Neuron (in vitro differentiated cells): ENCODE data around the gene GRK2.
"Not testable (repeated sequence)": the region's sequence is repeated elsewhere in the genome, so short reads cannot be mapped to it uniquely, and the experiment has no call there.

Experiments used
- H2AFZ ChIP-seq: one replicate; pipeline ENCODE4 v1.6.1; 2013; ENCODE audit warnings: low read depth, mild to moderate bottlenecking, inconsistent platforms, low read length, moderate library complexity
- H3K27me3 ChIP-seq: one replicate; pipeline ENCODE4 v1.6.1; 2013; ENCODE audit warnings: low read length; ENCODE audit not compliant: insufficient read depth
- H3K36me3 ChIP-seq: one replicate; pipeline ENCODE4 v1.6.1; 2013; ENCODE audit warnings: low read length; ENCODE audit not compliant: insufficient read depth
- H3K4me1 ChIP-seq: one replicate; pipeline ENCODE4 v1.6.1; 2013; ENCODE audit warnings: low read length; ENCODE audit not compliant: insufficient read depth
- H3K4me3 ChIP-seq: 2 replicates; pipeline ENCODE4 v1.5.1; 2013; ENCODE audit warnings: mild to moderate bottlenecking, low read length, moderate library complexity
- H3K9me3 ChIP-seq: one replicate; pipeline ENCODE4 v1.6.1; 2013; ENCODE audit warnings: low read length

GRK2 gene

DNA sequence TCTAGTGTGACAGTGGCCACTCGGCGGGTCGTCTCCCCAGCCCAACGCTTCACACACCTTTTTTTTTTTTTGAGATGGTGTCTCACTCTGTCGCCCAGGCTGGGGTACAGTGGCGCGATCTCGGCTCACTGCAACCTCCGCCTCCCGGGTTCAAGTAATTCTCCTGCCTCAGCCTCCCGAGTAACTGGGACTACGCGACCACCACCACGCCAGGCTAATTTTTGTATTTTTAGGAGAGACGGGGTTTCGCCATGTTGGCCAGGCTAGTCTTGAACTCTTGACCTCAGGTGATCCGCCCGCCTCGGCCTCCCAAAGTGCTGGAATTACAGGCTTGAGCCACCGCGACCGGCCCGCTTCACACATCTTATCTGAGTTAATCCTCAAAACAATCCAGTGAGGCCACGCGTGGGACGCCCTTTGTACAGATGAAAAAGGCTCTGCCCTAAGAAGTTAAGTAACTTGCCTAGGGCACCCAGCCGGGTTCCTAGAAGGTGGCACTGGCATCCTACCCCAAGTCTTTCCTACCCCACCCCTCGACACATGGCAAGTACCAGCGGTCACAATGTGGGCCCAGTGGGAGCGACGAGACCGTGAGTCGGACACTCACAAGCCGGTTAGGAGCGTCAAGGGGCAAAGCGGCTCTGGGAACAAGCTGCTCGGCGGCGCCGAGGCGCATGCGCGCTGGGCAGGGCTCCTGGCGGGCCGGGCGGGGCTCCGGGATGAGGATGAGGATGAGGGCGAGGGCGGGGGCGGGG is 5.2 kb upstream of the GRK2 start:
- not testable (repeated sequence) for H3K9me3 ChIP-seq, H3K36me3 ChIP-seq, H3K27me3 ChIP-seq, H2AFZ ChIP-seq, H3K4me1 ChIP-seq
- peak overlapping the region; percentile 46 for H3K4me3 ChIP-seq

GRCh38 chr11:67261640-67261945 is 4.7 kb upstream of the GRK2 start:
- Histone ChIP-seq H3K36me3 (peaks cover 4% of the 10 kb centered on the region), H3K27me3 (no peaks in the 10 kb centered on the region), H3K9me3 (no peaks in the 10 kb centered on the region), H2AFZ (no peak overlapping the region), H3K4me1 (peaks cover 6% of the 10 kb centered on the region), H3K4me3 (peak overlapping the region; percentile 46)

GRCh38 chr11:67261946-67262681 is 4.2 kb upstream of the GRK2 start:
- Histone ChIP-seq H3K4me1 (peaks cover 7% of the 10 kb centered on the region), H3K27me3 (no peaks in the 10 kb centered on the region), H3K36me3 (no peaks in the 10 kb centered on the region), H3K4me3 (peak overlapping the region; percentile 46), H3K9me3 (no peaks in the 10 kb centered on the region), H2AFZ (no peak overlapping the region)

DNA sequence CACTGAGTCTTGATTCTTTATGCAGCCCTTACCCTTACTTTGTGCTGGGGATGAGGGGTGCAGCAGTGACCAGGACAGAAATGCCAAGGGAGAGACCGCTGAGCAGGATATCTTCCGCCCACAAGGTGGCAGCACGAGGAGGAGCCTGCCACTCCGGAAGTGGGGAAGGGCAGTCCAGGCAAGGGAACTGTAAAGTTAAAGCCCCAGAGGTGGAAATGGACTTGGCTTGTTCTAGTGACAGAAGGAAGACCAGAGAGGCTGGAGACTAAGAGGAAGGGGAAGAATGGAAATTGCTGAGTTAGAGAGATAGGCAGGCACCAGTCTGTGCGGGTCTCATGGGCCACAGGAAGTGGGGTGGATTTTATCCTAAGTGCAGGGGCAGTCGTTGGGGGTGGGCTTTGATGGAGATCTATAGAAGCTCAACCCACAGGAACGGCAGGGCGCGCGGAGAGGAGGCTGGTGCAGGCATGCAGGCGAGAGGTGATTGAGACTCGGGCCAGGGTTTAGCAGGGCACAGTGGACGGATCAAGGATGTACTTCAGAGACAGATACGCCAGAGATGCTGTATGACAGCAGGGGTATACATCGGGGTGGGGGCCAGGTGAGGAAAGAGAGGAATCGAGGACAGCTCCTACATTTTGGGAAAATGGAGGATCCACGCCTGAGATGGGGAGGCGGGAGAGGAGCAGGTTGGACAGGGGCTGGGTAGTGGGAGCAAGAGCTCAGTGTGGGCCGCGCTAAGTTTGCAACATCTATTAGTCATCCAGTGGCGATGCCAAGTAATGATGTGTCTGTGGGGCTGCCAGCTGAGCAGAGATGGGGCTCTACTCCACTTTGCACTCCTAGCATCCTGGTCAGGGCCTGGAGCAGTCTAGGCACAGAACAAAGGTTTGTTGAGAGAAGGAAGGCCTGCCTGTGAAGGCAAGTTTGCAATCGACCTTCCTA is 3.3 kb upstream of the GRK2 start:
- no peak overlapping the region for H3K4me3 ChIP-seq
- peaks cover 16% of the 10 kb centered on the region for H3K4me1 ChIP-seq
- H3K9me3 ChIP-seq = no peaks in the 10 kb centered on the region
- H3K27me3 ChIP-seq = no peaks in the 10 kb centered on the region
- H2AFZ ChIP-seq = peak overlapping the region; percentile 37
- H3K36me3 ChIP-seq = peaks cover 2% of the 10 kb centered on the region

- Histone ChIP-seq H3K4me1 (peaks cover 25% of the 10 kb centered on the region), H3K36me3 (peaks cover 11% of the 10 kb centered on the region), H2AFZ (no peak overlapping the region), H3K27me3 (no peaks in the 10 kb centered on the region), H3K9me3 (no peaks in the 10 kb centered on the region), H3K4me3 (no peak overlapping the region)
Measured at GRCh38 chr11:67264260-67264659, 2.0 kb upstream of the GRK2 start.

- Histone ChIP-seq H3K4me1 (peaks cover 33% of the 10 kb centered on the region), H2AFZ (no peak overlapping the region), H3K9me3 (no peaks in the 10 kb centered on the region), H3K27me3 (no peaks in the 10 kb centered on the region), H3K4me3 (no peak overlapping the region), H3K36me3 (peaks cover 11% of the 10 kb centered on the region)
Measured at GRCh38 chr11:67264877-67265632, 1.2 kb upstream of the GRK2 start.

DNA sequence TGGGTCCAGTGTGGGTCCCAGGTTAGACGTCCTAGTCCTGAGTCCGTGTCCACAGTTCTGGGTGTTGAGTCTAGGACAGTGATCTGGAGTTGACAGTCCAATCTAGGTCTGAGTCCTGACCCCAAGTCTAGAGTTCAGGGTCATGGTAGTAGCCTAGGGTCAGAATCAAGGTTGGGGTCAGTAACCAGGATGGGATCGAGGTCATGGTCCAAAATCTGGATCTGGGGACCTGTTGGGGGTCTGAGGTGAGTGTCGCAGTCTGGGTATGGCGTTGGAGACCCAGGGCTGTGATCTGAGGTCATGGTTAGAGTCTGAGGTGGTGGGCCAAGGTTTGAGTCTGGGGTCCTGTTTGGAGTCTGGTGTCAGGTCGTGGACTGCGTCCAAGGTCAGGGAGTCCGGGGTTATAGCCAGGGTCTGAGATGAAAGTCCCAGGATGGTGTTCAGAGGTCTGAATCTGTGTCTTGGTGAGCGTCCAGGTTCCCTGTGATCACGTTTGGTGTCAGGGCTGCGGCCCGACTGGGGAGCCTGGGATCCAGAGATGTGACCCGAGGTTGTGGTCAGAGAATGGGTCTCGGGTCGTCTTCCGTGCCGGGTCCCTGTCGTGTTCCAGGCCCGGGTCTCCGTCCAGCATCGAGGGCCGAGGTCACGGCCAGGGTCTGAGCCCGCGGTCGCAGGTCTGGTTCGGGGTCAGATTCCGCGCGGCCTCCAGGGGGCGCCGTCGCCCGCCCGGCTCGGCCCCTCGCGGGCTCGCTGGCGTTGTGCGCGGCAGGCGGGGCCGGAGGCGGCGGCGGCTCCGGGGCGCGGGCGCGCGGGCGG is 432 bp upstream of the GRK2 start:
- Histone ChIP-seq H3K4me1 (peaks cover 41% of the 10 kb centered on the region), H3K27me3 (no peaks in the 10 kb centered on the region), H3K9me3 (no peaks in the 10 kb centered on the region), H3K36me3 (peaks cover 11% of the 10 kb centered on the region), H2AFZ (no peak overlapping the region), H3K4me3 (peak overlapping the region; percentile 50)

- Histone ChIP-seq H2AFZ (no peak overlapping the region), H3K4me3 (peak overlapping the region; percentile 54), H3K4me1 (peaks cover 43% of the 10 kb centered on the region), H3K27me3 (no peaks in the 10 kb centered on the region), H3K9me3 (no peaks in the 10 kb centered on the region), H3K36me3 (peaks cover 11% of the 10 kb centered on the region)
Measured at GRCh38 chr11:67267188-67268080, 1.2 kb downstream of the GRK2 start.

- H3K4me3 ChIP-seq = peak overlapping the region; percentile 54
Measured at GRCh38 chr11:67268081-67268961, 2.0 kb downstream of the GRK2 start.

GRCh38 chr11:67268962-67269268 is 2.6 kb downstream of the GRK2 start:
- H3K4me3 ChIP-seq = no peak overlapping the region
- peaks cover 41% of the 10 kb centered on the region for H3K4me1 ChIP-seq
- no peak overlapping the region for H2AFZ ChIP-seq

More at GRCh38 chr11:67268081-67268961, 2.0 kb downstream of the GRK2 start:
- peaks cover 14% of the 10 kb centered on the region for H3K36me3 ChIP-seq
- H3K27me3 ChIP-seq = no peaks in the 10 kb centered on the region
- peaks cover 41% of the 10 kb centered on the region for H3K4me1 ChIP-seq
- no peak overlapping the region for H2AFZ ChIP-seq
- no peaks in the 10 kb centered on the region for H3K9me3 ChIP-seq

More at GRCh38 chr11:67268962-67269268, 2.6 kb downstream of the GRK2 start:
- Histone ChIP-seq H3K27me3 (no peaks in the 10 kb centered on the region), H3K36me3 (peaks cover 14% of the 10 kb centered on the region), H3K9me3 (no peaks in the 10 kb centered on the region)
